Neural progenitor cell (in vitro differentiated cells): ENCODE data around the gene METTL21A.

Source experiments
- EZH2 ChIP-seq: fragments of 200-600 bp; sonication (generic); IDR thresholded peaks from 2 replicates; pipeline ENCODE4 v1.6.1; 2017; ENCODE audit warnings: antibody characterized with exemption, mild to moderate bottlenecking, moderate library complexity
- TF ChIP-seq, protein P1 (sequence below): fragments of 200-600 bp; sonication (generic); IDR thresholded peaks from 2 replicates; pipeline ENCODE4 v1.5.1; 2017; ENCODE audit warnings: antibody characterized with exemption, mild to moderate bottlenecking

DNA sequence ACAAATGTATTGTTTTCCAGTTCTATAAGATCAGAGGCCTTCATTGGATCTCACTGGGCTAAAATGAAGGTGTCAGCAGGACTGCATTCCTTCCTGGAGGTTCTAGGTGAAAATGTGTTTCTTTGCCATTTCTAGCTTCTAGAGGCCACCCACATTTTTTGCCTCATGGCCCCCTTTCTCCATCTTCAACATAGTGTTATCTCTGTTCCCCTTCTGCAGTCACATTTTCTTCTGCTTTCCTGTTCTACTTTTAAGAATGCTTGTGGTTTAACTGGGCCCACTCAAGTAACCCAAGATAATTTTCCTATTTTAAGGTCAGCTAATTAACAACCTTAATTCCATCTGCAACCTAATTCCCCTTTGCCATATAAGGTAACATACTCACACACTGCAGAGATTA lies 36.1 kb downstream of the METTL21A start:
- TF ChIP-seq, protein P1, sequence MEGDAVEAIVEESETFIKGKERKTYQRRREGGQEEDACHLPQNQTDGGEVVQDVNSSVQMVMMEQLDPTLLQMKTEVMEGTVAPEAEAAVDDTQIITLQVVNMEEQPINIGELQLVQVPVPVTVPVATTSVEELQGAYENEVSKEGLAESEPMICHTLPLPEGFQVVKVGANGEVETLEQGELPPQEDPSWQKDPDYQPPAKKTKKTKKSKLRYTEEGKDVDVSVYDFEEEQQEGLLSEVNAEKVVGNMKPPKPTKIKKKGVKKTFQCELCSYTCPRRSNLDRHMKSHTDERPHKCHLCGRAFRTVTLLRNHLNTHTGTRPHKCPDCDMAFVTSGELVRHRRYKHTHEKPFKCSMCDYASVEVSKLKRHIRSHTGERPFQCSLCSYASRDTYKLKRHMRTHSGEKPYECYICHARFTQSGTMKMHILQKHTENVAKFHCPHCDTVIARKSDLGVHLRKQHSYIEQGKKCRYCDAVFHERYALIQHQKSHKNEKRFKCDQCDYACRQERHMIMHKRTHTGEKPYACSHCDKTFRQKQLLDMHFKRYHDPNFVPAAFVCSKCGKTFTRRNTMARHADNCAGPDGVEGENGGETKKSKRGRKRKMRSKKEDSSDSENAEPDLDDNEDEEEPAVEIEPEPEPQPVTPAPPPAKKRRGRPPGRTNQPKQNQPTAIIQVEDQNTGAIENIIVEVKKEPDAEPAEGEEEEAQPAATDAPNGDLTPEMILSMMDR, result no peak
- no peak for TF ChIP-seq EZH2
